ENCODE measurements around the gene DSC1.

Gene DSC1

GRCh38 chr18:31102025-31102684 lies 60.5 kb downstream of the DSC1 start, which contains the start of gene DSC2:
DSC2 (minus strand) TSS chr18:31102421; CDS start chr18:31101971, 450 bp downstream.
- DNase-seq, result no peak

GRCh38 chr18:31101183-31102024 lies 61.3 kb downstream of the DSC1 start:
- no peak for DNase-seq

GRCh38 chr18:31100436-31101182 lies 62.0 kb downstream of the DSC1 start:
- no peak for DNase-seq

- no peak for DNase-seq
Observed at GRCh38 chr18:31099450-31100230, 63.0 kb downstream of the DSC1 start.

DNA sequence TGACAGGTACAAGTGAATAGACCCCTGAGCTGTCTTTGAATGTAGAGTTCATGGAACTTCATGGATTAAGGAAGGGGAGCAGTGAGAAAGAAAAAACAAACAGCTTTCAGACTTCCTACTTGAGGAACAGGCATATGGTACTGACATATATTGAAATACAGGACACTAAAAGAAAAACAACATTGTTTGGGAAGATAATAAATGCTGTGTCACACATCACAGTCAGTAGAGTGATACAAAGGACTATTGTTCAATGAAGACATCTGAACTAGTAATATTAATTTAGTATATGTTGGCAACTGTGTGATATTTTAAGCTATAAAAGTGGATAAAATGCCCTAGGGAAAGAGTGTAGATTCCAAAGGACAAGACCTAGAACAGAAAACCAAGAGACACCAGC lies 63.8 kb downstream of the DSC1 start:
- no peak for DNase-seq

DNA sequence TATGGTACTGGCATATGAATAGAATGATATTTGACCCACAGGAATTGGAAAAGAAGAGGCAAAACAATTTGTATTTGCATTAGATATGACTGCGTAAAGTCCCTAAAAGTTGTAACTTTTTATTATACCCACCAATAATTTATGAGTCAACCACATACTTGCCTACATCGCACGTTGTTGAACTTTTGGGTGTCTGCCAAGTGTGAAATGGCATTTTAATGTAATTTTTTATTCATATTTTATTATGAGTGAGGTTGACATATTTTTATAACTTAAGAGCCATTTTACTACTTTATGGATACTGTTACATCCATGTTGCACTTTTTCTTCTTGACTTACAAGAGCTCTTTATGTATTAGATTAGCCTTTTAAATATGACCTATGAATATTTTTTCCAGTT lies 65.0 kb downstream of the DSC1 start:
- no peak for DNase-seq

DNA sequence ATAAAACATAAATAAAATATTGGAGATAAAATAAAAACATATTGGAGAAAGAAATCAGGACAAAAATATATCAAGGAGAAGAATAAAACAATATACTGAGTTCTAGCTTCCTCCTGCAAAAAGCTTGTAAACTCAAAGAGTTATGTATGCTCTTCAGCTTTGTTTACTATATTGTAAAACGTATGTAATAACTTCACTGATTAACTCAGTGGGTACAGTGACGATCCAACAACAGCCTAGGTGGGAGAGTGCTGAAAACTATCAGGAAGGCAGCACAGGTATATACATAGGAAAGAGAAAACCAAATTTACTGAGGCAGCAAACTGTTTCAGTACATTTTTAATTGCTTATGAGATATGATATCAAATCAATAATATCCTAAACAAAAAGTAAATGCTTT lies 68.8 kb downstream of the DSC1 start:
- no peak for DNase-seq

- DNase-seq, result no peak
Observed at GRCh38 chr18:31093294-31093693, 69.4 kb downstream of the DSC1 start.

- no peak for DNase-seq
Observed at GRCh38 chr18:31091350-31091749, 71.3 kb downstream of the DSC1 start.

GRCh38 chr18:31088532-31088931 lies 74.1 kb downstream of the DSC1 start:
- no peak for DNase-seq

DNA sequence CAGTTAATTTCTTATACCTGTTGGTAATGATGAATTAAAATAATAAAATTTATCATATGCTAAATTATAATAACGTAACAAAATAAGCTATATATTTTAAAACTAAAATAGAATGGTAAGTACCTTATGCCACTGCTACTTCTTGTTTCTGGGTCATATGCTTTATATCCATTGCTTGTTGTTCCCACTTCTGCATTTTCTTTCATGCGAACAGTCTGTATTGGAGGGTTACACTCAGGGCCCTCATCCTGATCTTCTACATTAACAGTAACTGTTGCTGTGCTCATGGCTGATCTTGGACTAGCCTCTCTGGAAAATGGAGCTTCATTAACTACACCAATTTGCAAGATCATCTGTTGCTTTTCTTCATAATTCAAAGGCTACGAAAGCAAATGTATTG lies 82.7 kb downstream of the DSC1 start:
- DNase-seq, result no peak
